T-helper 2 cell treated with Interferon-gamma antibody and Interleukin-4, amounts not matched to agents 100 ng/mL and 5 ng/mL, for 36 hours (primary cell): ENCODE measurements around the gene GRIK4. TPM values are rescaled to one million over a fixed set of nuclear protein-coding genes. Genes with fewer than 3 reads are reported as not detected.
"Not testable (repeated sequence)": the region's sequence is repeated elsewhere in the genome, so short reads cannot be mapped to it uniquely, and the experiment has no call there.

ENCODE experiments used
- intact Hi-C: fragments of 100-400 bp; cut with micrococcal nuclease; formaldehyde crosslinking; loops from one replicate; pipeline ENCODE4 v1.15.1; 2023
- total RNA-seq: library from RNA; stranded (reverse); gene quantifications from 2 replicates; pipeline ENCODE4 v1.2.3, GENCODE V29; 2022

GRIK4 gene
- total RNA-seq = not detected in 2 replicates

DNA sequence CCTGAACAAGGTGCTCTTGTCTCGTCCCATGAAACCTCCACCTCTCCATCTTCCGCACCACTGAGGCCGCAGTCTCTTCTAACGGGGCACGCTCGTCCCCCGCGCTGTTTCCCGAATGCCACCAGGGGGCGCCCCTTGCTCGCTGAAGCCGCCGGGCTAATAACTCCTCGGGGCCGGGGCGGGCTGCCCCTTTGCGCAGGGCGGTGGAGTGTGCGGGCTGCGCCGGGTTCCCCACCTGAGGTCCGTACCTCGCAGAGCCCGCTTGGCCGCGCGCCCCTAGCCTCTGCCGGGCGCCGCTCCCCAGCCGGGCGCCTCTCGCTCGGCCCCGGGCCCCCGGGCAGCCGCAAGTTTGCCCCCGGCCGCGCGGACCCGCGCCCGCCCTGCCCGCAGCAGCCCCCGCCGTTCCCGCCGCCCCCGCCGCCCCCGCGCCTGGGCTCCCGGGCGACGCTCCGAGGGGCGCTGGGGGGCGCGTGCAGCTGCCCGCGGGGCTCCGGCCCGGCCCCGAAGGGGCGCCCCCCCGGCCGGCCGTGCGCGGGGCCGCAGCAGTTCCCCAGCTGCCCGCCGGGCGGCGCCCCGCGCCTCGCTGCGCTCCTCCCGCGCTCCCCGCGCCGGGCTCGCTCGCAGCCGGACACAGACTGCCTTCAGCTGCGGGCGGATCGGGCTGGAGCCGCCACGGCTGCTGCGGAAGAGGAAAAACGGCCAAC lies at the start of gene GRIK4:
Gene GRIK4, plus strand, starts transcription at position 633 of the 704 bp plus-strand sequence. CDS start 148,571 bp downstream, outside the sequence.
- intact Hi-C loops = loop anchor here (1.0 to 5.0 kb wide), 5 partner anchors 172 to 601 kb away; no protein-coding TSS in a partner anchor

- intact Hi-C loops = no loop called here
Measured at GRCh38 chr11:120462825-120463224, 48.7 kb upstream of the GRIK4 start.

DNA sequence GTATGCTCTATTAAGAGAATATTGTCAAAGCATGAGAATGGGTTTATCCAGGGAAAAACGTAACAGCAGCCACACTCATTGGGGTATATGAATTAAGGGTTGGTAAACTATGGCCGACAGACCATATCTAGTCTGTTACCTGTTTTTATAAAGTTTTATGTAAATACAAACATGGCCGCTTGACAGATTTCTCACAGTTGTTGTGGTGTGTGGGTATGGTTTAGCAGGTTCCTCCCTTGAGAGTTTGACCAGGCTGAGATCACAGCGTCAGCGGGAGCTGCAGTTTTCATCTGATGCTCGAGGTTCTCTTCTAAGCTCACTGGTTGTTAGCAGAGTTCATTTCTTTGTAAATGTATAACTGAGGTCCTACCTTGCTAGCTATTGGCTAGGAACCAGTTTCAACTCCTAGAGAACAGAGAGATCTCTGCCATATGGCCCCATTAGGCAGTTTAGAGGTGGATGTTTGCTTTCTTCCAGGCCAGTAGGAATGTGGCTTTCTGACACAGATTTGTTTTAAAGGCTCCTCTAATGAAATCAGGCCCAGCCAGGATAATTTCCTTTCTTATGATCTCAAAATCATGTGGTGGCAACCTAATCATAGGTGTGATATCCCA lies 45.5 kb upstream of the GRIK4 start:
- intact Hi-C loops = no loop called here

DNA sequence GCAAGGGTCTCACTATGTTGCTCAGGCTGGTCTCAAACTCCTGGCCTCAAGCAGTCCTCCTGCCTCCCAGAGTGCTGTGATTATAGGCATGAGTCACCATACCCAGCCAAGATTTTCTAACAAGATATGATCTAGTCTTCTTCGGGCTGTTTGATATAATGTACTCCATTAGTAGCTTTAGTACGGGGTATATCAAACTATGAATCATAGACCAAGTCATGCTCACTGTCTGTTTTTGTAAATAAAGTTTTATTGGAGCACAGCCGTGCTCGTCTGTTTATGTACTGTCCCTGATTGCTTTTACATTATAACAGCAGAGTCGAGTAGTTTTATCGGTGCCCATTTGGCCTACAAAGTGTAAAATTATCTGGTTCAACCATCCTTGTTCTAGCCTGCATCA lies 43.9 kb upstream of the GRIK4 start:
- intact Hi-C loops = no loop called here

DNA sequence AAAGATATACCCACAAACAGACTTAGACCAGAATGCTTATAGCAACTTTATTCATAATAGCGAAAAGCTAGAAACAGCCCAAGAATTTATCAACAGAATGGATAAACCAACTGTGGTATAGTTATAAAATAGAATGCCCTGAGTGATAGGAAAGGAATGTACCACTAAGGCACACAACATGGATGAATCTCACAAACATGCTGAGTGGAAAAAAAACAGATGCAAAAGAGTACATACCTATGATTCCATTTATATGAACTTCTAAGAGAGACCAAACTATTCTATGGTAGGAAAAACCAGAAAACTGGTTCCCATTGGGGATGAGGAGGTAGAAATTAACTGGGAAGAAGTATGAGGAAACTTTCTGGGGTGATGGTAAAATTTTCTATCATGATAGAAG lies 40.4 kb upstream of the GRIK4 start:
- intact Hi-C loops = no loop called here

- intact Hi-C loops = no loop called here
Measured at GRCh38 chr11:120471994-120472393, 39.6 kb upstream of the GRIK4 start.

DNA sequence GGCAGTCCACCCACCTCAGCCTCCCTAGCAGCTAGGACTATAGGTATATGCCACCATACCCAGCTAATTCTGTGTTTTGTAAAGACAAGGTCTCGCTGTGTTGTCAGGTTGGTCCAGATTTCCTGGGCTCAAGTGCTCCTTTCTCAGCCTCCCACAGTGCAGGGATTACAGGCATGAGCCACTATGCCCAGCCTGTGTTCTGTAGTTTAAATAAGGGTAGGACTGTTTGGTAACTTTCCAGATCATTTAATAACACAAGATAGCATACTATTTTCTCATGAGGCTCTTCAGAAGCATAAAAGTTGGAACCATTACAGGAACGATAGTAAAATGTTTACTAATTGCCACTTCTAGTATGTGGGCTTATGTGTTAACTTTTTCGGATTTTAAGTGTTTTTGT lies 38.0 kb upstream of the GRIK4 start:
- intact Hi-C loops = no loop called here

DNA sequence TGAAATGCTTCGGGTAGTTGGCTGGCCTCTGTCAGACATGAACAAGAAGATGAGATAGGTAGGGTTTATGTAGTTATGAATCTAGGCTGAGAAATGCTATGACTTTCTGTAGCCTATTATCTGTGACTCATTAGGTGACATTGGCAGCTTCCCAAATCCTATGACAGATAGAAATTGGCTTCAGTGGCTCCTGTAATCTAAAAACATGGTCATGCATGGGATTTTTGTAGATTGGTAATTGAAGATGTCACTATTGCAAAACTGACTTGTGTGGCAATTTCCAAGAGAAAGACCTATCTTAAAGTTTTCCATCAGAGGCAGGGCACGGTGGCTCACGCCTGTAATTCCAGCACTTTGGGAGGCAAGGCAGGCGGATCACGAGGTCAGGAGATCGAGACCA lies 29.4 kb upstream of the GRIK4 start:
- intact Hi-C loops = no loop called here

DNA sequence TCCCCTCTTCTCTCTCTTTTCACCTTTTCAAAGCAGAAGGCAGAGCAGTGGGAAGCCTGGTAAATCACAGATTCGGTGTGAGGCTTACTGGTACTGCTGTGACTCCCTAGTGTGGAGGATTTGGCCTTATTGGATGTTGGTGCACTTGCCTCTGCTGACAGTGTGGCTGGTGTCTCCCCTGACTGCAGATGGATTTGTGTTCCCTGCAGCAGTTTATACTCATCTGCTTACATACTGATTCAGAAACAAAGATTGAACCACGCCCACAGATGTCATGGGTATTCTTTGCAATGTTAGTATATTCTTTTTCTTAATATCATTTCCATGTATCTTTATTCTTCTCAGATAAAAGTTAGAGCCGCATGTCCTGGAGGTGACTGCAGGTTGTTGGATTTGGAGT lies 26.8 kb upstream of the GRIK4 start:
- intact Hi-C loops = no loop called here

- intact Hi-C loops = no loop called here
Measured at GRCh38 chr11:120486138-120486537, 25.4 kb upstream of the GRIK4 start.

GRCh38 chr11:120489799-120490198 lies 21.7 kb upstream of the GRIK4 start:
- intact Hi-C loops = no loop called here

DNA sequence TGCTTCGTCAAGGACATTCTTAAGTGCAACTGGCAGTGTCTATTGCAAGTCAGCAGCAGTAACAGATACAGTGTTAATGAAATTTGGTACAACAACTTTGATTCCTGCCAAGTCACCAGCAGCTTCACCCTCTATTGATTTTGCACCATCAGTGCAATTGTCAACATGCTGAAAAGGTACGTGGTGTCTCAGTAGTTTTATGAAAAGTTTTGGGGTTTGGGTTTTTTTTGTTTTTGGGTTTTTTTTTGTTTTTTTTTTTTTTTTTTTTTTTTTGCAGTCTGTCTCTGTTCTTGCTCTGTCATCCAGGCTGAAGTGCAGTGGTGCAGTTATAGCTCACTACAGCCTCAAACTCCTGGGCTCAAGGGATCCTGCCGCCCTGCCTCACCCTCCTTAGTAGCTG lies 19.1 kb upstream of the GRIK4 start:
- intact Hi-C loops = no loop called here

DNA sequence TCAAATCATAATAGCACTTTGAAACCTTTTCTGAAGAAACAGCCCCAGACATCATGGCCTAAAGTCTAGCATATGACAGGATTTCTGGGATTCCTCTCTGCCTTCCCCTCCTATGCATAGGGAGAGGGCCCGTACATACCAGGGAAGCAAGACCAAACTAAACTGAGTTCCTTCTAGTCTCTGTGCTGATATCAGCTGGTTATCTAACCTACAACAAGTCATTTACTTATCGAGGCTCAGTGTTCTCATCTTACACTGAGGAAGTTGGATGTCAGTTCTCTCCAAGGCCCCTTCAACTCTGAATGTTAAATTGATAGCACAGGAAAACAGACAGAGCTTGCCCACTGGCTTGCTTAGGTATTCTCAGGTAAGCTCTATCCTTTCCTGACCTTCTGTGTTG lies 17.0 kb upstream of the GRIK4 start:
- intact Hi-C loops = no loop called here

DNA sequence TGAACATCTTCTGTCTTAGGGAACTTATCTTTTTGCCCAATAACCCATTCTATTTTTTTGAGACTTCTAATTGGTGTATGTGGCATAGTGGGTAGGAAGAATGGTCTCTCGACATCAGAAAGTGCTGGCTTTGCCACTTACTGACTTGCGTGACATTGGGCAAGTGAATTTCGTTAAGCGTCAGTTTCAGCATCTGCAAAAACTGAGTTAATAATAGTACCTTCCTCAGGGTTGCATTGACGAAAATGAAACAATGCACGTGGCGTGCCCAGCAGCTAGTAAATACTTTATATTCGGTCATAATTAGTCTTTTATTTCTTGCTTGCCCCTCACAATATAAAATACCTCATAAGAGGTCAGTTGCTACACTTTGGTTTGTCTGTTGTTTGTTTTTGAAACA lies 12.5 kb upstream of the GRIK4 start:
- intact Hi-C loops = no loop called here

- intact Hi-C loops = no loop called here
Measured at GRCh38 chr11:120499859-120500258, 11.7 kb upstream of the GRIK4 start.

- intact Hi-C loops = no loop called here
Measured at GRCh38 chr11:120500414-120501071, 11.0 kb upstream of the GRIK4 start.

- intact Hi-C loops = no loop called here
Measured at GRCh38 chr11:120501440-120501839, 10.1 kb upstream of the GRIK4 start.

DNA sequence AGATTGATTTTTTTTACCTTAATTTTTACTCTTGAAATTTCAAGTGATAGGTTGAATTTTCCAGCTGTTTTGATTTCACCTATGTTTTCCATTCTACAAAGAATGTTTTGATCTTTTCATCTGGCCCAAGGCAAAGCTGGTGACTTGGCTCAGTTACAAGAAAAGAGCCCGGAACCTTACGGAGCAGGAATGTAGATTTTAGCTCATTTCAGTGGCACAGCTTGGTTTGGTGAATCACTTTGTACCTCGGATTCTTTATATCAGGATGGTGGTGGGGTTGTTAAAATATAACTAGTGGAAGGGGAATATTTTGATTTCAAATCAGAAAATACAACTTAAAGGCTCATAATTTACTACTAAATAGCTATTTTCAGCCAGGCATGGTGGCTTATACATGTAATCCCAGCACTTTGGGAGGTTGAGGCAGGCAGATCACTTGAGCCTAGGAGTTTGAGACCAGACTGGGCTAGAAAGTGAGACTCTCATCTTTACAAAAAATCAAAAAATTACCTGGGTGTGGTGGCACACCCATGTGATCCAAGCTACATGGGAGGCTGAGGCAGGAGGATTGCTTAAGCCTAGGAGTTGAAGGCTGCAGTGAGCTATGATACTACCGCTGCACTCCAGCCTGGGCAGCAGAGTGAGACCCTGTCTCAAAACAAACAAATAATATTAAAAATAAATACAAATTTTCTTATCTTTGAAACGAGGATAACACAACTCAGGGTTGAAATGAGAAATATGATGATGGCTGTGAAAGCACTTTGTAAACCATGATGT lies 9.4 kb upstream of the GRIK4 start:
- intact Hi-C loops = no loop called here

GRCh38 chr11:120503529-120503928 lies 8.0 kb upstream of the GRIK4 start:
- intact Hi-C loops = not testable (repeated sequence)

DNA sequence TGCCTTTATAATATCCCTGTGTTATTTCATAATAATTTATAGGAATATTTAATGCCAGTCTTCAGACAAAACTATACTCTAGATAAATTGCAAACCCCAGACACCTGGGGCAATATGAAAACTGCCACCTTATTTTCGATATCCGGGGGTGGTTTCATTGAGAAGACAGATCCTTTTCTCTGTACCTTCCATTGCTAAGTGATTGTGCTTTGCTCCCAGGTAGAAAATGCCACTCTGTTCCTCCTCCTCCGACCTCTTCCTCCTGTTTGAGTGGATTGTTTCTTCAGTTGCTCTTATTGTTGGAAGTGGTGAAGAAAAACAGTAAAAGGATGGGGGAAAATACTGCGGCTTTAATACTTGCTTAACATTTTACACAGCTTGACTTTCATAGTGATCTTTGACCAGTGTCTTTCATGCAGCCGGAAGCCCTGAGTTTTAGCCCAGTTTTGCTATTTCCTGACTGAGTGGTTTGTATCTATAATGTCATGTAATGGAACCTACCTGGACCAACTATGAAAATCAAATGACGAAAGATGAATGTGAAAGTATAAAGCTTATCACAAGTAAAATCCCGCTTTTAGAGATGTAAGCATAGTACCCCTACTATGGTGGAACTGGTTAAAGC lies 5.6 kb upstream of the GRIK4 start:
- intact Hi-C loops = no loop called here

- intact Hi-C loops = loop anchor here (2.0 to 5.0 kb wide), 3 partner anchors 175 to 603 kb away; no protein-coding TSS in a partner anchor
Measured at GRCh38 chr11:120509346-120510053, 2.0 kb upstream of the GRIK4 start.
